Urothelium cell line (cell line): ENCODE measurements around the gene DSG2.

Source experiments
- DNase-seq: peaks from one replicate; pipeline ENCODE4 v3.0.0; 2011; ENCODE audit warnings: low spot score, mixed read lengths
- FAIRE-seq: peaks from 2 replicates; lab custom pipeline; 2011; peaks lifted over from hg19 to GRCh38; lab: Jason Lieb, UNC

The DSG2 gene

GRCh38 chr18:31551883-31552282 is 53.9 kb downstream of the DSG2 start:
- FAIRE-seq = no peak
- DNase-seq = no peak

- no peak for FAIRE-seq
- DNase-seq = no peak
These were observed 55.8 kb downstream of the DSG2 start for GRCh38 chr18:31553800-31554199.

- DNase-seq (no peak), FAIRE-seq (no peak)
These were observed 56.8 kb downstream of the DSG2 start for GRCh38 chr18:31554776-31555175.

GRCh38 chr18:31555971-31556747 is 58.2 kb downstream of the DSG2 start:
- FAIRE-seq (no peak), DNase-seq (peak; percentile 21)

GRCh38 chr18:31557446-31557845 is 59.5 kb downstream of the DSG2 start:
- no peak for FAIRE-seq
- no peak for DNase-seq

- FAIRE-seq (no peak), DNase-seq (no peak)
These were observed 60.6 kb downstream of the DSG2 start for GRCh38 chr18:31558567-31558966.

GRCh38 chr18:31562726-31563125 is 64.7 kb downstream of the DSG2 start:
- DNase-seq = no peak
- no peak for FAIRE-seq

GRCh38 chr18:31563778-31564177 is 65.8 kb downstream of the DSG2 start:
- FAIRE-seq (no peak), DNase-seq (no peak)

GRCh38 chr18:31565345-31565744 is 67.4 kb downstream of the DSG2 start:
- DNase-seq = no peak

GRCh38 chr18:31565782-31566512 is 68.0 kb downstream of the DSG2 start:
- FAIRE-seq = no peak
- DNase-seq = no peak

More at GRCh38 chr18:31565345-31565744, 67.4 kb downstream of the DSG2 start:
- FAIRE-seq = no peak

- FAIRE-seq = no peak
These were observed 68.8 kb downstream of the DSG2 start for GRCh38 chr18:31566576-31567306.

GRCh38 chr18:31572368-31572767 is 74.4 kb downstream of the DSG2 start:
- FAIRE-seq (no peak), DNase-seq (no peak)

More at GRCh38 chr18:31566576-31567306, 68.8 kb downstream of the DSG2 start:
- DNase-seq = no peak

- no peak for FAIRE-seq
- DNase-seq = no peak
These were observed 75.1 kb downstream of the DSG2 start for GRCh38 chr18:31573051-31573450.

- DNase-seq (no peak), FAIRE-seq (no peak)
These were observed 76.4 kb downstream of the DSG2 start for GRCh38 chr18:31574359-31574758.

GRCh38 chr18:31575515-31576257 is 77.7 kb downstream of the DSG2 start:
- no peak for FAIRE-seq
- DNase-seq = no peak

GRCh38 chr18:31576670-31577069 is 78.7 kb downstream of the DSG2 start:
- FAIRE-seq = no peak
- no peak for DNase-seq

- DNase-seq (no peak), FAIRE-seq (no peak)
These were observed 79.2 kb downstream of the DSG2 start for GRCh38 chr18:31577195-31577594.

GRCh38 chr18:31578126-31578525 is 80.1 kb downstream of the DSG2 start:
- no peak for FAIRE-seq
- no peak for DNase-seq

- FAIRE-seq = no peak
- DNase-seq = no peak
These were observed 81.4 kb downstream of the DSG2 start for GRCh38 chr18:31579375-31579774.

GRCh38 chr18:31581498-31582197 is 83.7 kb downstream of the DSG2 start:
- FAIRE-seq = no peak
- DNase-seq = peak; percentile 11
